Peyer's patch (tissue), 4 donors: ENCODE measurements around the gene TAS2R8.

Experiments used
- CTCF ChIP-seq, 6 experiments: fragments of 450-650 bp in 4 of 6; fragments of 200-600 bp in 2 of 6; sonication (generic) in 1 of 6; IDR thresholded peaks; one replicate each; pipeline ENCODE4 v1.5.1; 2017 to 2019; ENCODE audit warnings: antibody characterized with exemption in 6 of 6, mild to moderate bottlenecking in 3 of 6, moderate library complexity in 1 of 6
- POLR2A ChIP-seq, 2 donors: fragments of 450-650 bp; IDR thresholded peaks; one replicate each; pipeline ENCODE4 v1.5.1; 2017; ENCODE audit warnings: antibody characterized with exemption in 2 of 2, mild to moderate bottlenecking in 2 of 2, moderate library complexity in 2 of 2

DNA sequence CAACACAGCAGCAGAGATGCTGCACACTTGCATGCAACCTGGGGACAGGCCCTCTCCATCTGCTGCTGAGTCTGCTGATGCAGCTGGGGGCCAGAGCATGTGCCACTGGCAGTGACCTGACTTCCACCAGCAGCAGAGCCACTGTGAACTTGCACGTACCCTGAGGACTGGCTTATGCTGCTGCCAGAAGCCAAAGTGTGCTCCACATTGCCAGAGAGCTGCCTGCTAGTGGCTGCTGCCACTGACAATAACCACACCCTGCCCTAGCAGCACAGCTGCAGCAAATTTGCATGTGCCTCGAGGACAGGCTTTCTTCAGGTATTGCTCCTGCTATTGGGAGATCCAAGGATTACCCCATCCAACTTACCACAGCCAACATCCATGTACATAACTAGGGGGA lies 46.7 kb upstream of the TAS2R8 start:
- TF ChIP-seq CTCF (IDR thresholded peaks at IDR 0.05) (no peak), POLR2A (IDR thresholded peaks at IDR 0.05) (no peak)
